ENCODE data around the gene PNN. TPM values are rescaled to one million over a fixed set of nuclear protein-coding genes. Genes with fewer than 3 reads are reported as not detected.

The PNN gene
- total and polyA plus RNA-seq, 2 of the 8 experiments (the other 6 are each of a cell fraction or from before 2014, with no cell fraction given), result 27.5 to 121 TPM

- TF ChIP-seq RNF2 (IDR thresholded peaks at IDR 0.05; ENCODE audit: borderline replicate concordance, low read depth, low read length, missing control alignments, poor library complexity, severe bottlenecking) (no peak), TEAD4 (IDR thresholded peaks at IDR 0.05; ENCODE audit: low read depth, low read length) (no peak)
Measured at GRCh38 chr14:39230416-39231035, 55.5 kb downstream of the PNN start (continued).
